Putamen (tissue), 1 donor: ENCODE data around the gene RPS6KA5.
"Not testable (repeated sequence)": the region's sequence is repeated elsewhere in the genome, so short reads cannot be mapped to it uniquely, and the experiment has no call there.

Experiments
- DNase-seq: peaks from one replicate; pipeline ENCODE4 v3.0.0-alpha.2; 2016; ENCODE audit warnings: low spot score

Gene RPS6KA5

GRCh38 chr14:90985601-90986242, 74.7 kb downstream of the RPS6KA5 start:
- DNase-seq = no peak

- no peak for DNase-seq
These were observed 76.9 kb downstream of the RPS6KA5 start for GRCh38 chr14:90983560-90983959.

GRCh38 chr14:90981636-90982035, 78.8 kb downstream of the RPS6KA5 start:
- DNase-seq = no peak

GRCh38 chr14:90980636-90981035, 79.8 kb downstream of the RPS6KA5 start:
- not testable (repeated sequence) for DNase-seq

- DNase-seq = no peak
These were observed 80.9 kb downstream of the RPS6KA5 start for GRCh38 chr14:90979515-90979914.

GRCh38 chr14:90976101-90976500, 84.3 kb downstream of the RPS6KA5 start:
- DNase-seq = no peak

- DNase-seq = no peak
These were observed 88.8 kb downstream of the RPS6KA5 start for GRCh38 chr14:90971687-90972086.

- no peak for DNase-seq
These were observed 90.3 kb downstream of the RPS6KA5 start for GRCh38 chr14:90970167-90970600.

- no peak for DNase-seq
These were observed 90.8 kb downstream of the RPS6KA5 start for GRCh38 chr14:90969531-90970166.

- DNase-seq = no peak
These were observed 92.4 kb downstream of the RPS6KA5 start for GRCh38 chr14:90968025-90968424.

GRCh38 chr14:90966493-90966892, 93.9 kb downstream of the RPS6KA5 start:
- no peak for DNase-seq

- DNase-seq = no peak
These were observed 94.7 kb downstream of the RPS6KA5 start for GRCh38 chr14:90965765-90966164.

- DNase-seq = peak; percentile 59
These were observed 97.1 kb downstream of the RPS6KA5 start for GRCh38 chr14:90963343-90963742.

- DNase-seq = no peak
These were observed 97.8 kb downstream of the RPS6KA5 start for GRCh38 chr14:90962505-90963109.

GRCh38 chr14:90960818-90961217, 99.6 kb downstream of the RPS6KA5 start:
- no peak for DNase-seq

- DNase-seq = no peak
These were observed 101.1 kb downstream of the RPS6KA5 start for GRCh38 chr14:90959344-90959743.

GRCh38 chr14:90956273-90956672, 104.2 kb downstream of the RPS6KA5 start:
- DNase-seq = no peak

GRCh38 chr14:90953643-90954042, 106.8 kb downstream of the RPS6KA5 start:
- not testable (repeated sequence) for DNase-seq

GRCh38 chr14:90943367-90943766, 117.1 kb downstream of the RPS6KA5 start:
- DNase-seq = no peak

GRCh38 chr14:90942511-90942910, 117.9 kb downstream of the RPS6KA5 start:
- DNase-seq = no peak

- DNase-seq = no peak
These were observed 118.7 kb downstream of the RPS6KA5 start for GRCh38 chr14:90941706-90942105.

- no peak for DNase-seq
These were observed 120.0 kb downstream of the RPS6KA5 start for GRCh38 chr14:90940318-90940962.

- DNase-seq = not testable (repeated sequence)
These were observed 121.1 kb downstream of the RPS6KA5 start for GRCh38 chr14:90939252-90939795.
